ENCODE results near the gene PYGB.

PYGB gene

GRCh38 chr20:25336561-25337422 lies 88.9 kb downstream of the PYGB start:
- DNase-seq (ENCODE audit: low spot score): no peak

GRCh38 chr20:25338112-25339023 lies 90.5 kb downstream of the PYGB start:
- no peak for DNase-seq (ENCODE audit: low spot score)

GRCh38 chr20:25339608-25340007 lies 91.7 kb downstream of the PYGB start:
- no peak for DNase-seq (ENCODE audit: low spot score)

- DNase-seq (ENCODE audit: low spot score): no peak
Measured at GRCh38 chr20:25340380-25340779, 92.5 kb downstream of the PYGB start.

DNA sequence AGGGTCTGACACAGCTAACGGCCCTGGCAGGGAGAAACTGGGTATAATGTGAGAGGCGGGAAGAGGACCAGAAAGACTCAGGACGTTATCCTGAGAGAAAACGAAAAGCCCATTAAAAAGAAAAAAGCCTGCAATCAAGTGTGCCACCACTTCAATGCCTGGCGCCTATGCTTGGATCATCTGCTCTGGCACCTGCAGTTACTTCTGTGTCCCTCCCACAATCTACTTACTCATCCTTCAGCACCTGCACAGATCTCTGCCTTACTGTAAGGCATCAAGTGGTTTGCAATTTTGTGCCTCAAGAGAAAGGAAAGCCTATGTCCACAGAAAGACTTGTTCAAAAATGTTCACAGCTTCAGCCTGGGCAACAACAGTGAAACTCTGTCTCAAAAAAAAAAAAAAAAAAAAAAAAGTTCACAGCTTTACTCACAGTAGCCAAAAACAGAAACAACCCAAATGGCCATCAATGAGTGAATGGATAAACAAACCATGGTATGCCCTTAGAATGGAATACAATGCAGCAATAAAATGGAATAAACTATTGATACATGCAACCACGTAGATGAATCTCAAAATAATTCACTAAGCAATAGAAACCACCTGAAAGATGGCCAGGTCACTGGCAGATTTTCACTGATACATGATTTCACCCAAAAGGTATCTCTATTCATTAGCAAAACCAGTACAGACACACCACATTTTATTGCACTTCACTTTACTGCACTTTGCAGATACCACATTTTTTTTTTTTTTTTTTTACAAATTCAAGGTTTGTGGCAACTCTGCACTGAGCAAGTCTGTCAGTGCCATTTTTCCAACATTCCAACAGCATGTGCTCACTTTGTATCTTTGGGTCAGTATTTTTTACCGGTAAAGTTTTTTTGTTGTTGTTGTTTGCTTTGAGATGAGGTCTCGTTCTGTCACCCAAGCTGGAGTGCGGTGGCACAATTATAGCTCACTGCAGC lies 94.1 kb downstream of the PYGB start:
- no peak for DNase-seq (ENCODE audit: low spot score)

- no peak for DNase-seq (ENCODE audit: low spot score)
Measured at GRCh38 chr20:25344634-25345033, 96.7 kb downstream of the PYGB start.

- DNase-seq (ENCODE audit: low spot score): no peak
Measured at GRCh38 chr20:25345721-25346120, 97.8 kb downstream of the PYGB start.

DNA sequence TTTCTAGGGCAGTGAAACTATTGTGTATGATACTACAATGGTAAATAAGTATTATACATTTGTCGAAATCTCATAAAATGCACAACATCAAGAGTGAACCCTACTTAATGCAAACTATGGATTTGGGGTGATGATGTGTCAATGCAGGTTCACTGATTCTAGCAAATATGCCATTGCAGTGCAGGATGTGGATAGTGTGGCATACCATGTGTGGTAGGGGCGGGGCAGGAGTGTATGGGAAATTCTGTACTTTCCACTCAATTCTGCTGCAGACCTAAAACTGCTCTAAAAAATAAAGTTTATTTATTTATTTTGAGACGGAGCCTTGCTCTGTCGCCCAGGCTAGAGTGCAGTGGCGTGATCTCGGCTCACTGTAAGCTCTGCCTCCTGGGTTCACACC lies 98.5 kb downstream of the PYGB start:
- DNase-seq (ENCODE audit: low spot score): no peak

Measured in RKO (cell line).